SW480 (cell line): ENCODE data around the gene ZNF699.
"Not testable (repeated sequence)": the region's sequence is repeated elsewhere in the genome, so short reads cannot be mapped to it uniquely, and the experiment has no call there.

Source experiments
- DNase-seq: peaks from one replicate; pipeline ENCODE4 v3.0.0-alpha.2; 2016; ENCODE audit warnings: low spot score

The ZNF699 gene

GRCh38 chr19:9309139-9309973 is at the start of gene ZNF699:
ZNF699 (minus strand) TSS chr19:9309838; CDS start chr19:9305119, 4,719 bp downstream.
- DNase-seq, result peak; percentile 97

- no peak for DNase-seq
These were observed 45.0 kb upstream of the ZNF699 start for GRCh38 chr19:9354651-9355050.

- no peak for DNase-seq
These were observed 43.4 kb upstream of the ZNF699 start for GRCh38 chr19:9353011-9353410.

- DNase-seq, result no peak
These were observed 42.9 kb upstream of the ZNF699 start for GRCh38 chr19:9352505-9352904.

- DNase-seq, result no peak
These were observed 39.0 kb upstream of the ZNF699 start for GRCh38 chr19:9348671-9349070.

- DNase-seq, result no peak
These were observed 38.6 kb upstream of the ZNF699 start for GRCh38 chr19:9348253-9348652.

GRCh38 chr19:9345005-9345404 is 35.4 kb upstream of the ZNF699 start:
- no peak for DNase-seq

GRCh38 chr19:9342610-9343304 is 33.1 kb upstream of the ZNF699 start:
- DNase-seq, result no peak

- DNase-seq, result no peak
These were observed 20.4 kb upstream of the ZNF699 start for GRCh38 chr19:9329999-9330398.

- no peak for DNase-seq
These were observed 14.9 kb upstream of the ZNF699 start for GRCh38 chr19:9324584-9324962.

GRCh38 chr19:9323919-9324583 is 14.4 kb upstream of the ZNF699 start, which contains the start of gene ZNF559:
ZNF559 (plus strand) TSS chr19:9324179; CDS start chr19:9338550, 14,371 bp downstream.
- DNase-seq, result peak; percentile 95

- DNase-seq, result peak; percentile 87
These were observed 13.9 kb upstream of the ZNF699 start for GRCh38 chr19:9323557-9323918.

GRCh38 chr19:9322201-9322600 is 12.6 kb upstream of the ZNF699 start:
- not testable (repeated sequence) for DNase-seq

GRCh38 chr19:9321756-9322155 is 12.1 kb upstream of the ZNF699 start:
- DNase-seq, result not testable (repeated sequence)

GRCh38 chr19:9321338-9321737 is 11.7 kb upstream of the ZNF699 start:
- DNase-seq, result no peak

GRCh38 chr19:9313756-9314155 is 4.1 kb upstream of the ZNF699 start:
- no peak for DNase-seq

GRCh38 chr19:9309974-9310446 is 372 bp upstream of the ZNF699 start:
- DNase-seq, result no peak

GRCh38 chr19:9308091-9308770 is 1.4 kb downstream of the ZNF699 start:
- no peak for DNase-seq

GRCh38 chr19:9306443-9306842 is 3.2 kb downstream of the ZNF699 start:
- no peak for DNase-seq

- no peak for DNase-seq
These were observed 13.3 kb downstream of the ZNF699 start for GRCh38 chr19:9296336-9296735.

- no peak for DNase-seq
These were observed 14.2 kb downstream of the ZNF699 start for GRCh38 chr19:9295411-9295849.
